ENCODE data around the gene COMT. TPM values are rescaled to one million over a fixed set of nuclear protein-coding genes. Genes with fewer than 3 reads are reported as not detected.

The COMT gene
- total and polyA plus RNA-seq, 9 of the 15 experiments (the other 6 are each of a cell fraction or from before 2014, with no cell fraction given), result 12.5 to 351 (median 155) TPM

DNA sequence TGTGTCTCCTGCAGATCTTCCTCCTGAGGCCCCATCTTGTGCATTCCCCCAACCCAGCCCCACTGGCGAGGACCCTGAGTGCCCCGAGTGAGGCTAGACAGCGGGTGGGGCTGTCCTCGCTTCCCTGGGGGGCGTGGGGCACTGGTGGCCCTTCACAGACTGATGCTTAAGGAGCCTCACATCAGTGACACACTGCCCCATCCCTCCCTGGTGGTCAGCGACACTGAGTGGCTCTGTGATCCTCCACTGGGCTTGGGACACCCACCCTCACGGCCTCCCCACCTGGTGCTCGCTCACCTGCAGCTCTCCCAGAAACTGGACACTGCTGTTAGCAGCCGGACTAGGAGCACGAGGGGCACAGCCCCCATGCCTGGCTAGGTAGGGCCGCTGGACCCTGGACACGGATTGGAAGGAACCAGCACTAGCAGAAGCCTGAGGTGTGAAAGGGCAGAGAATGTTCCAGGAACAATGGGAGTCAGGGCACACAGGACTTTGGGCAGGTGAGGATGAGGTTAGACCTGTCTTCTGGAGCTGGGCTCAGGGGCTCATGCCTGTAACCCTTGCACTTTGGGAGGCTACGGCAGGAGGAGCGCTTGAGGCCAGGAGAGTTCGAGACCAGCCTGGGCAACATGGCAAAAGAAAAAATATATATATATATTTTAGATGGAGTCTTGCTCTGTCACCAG lies 23.3 kb downstream of the COMT start:
- CTCF ChIA-PET (ENCODE audit: low intra/inter-chr PET ratio), result interaction anchor here (0.6 kb wide), 1 partner anchor 315 kb away, joined by 3 read pairs; no protein-coding TSS in a partner anchor
- in situ Hi-C loops (cut with MboI), result no loop called here
- TF ChIP-seq CREM (IDR thresholded peaks at IDR 0.05; ENCODE audit: low read depth), result no peak
- TF ChIP-seq, protein P1, sequence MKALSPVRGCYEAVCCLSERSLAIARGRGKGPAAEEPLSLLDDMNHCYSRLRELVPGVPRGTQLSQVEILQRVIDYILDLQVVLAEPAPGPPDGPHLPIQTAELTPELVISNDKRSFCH (CRISPR knock-in tag; IDR thresholded peaks at IDR 0.05), result no peak
- TF ChIP-seq, protein P1 (tag; IDR thresholded peaks at IDR 0.05), result peak; percentile 29; the same call in 1 of the 2 replicates
- TF ChIP-seq, protein P2, sequence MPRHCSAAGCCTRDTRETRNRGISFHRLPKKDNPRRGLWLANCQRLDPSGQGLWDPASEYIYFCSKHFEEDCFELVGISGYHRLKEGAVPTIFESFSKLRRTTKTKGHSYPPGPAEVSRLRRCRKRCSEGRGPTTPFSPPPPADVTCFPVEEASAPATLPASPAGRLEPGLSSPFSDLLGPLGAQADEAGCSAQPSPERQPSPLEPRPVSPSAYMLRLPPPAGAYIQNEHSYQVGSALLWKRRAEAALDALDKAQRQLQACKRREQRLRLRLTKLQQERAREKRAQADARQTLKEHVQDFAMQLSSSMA (CRISPR knock-in tag; IDR thresholded peaks at IDR 0.05), result 0 out of 2 replicates have a peak, but pooled peaks have one; percentile 49
- peak; percentile 43; the same call in 1 of the 2 replicates for TF ChIP-seq POLR2A (conservative IDR thresholded peaks at IDR 0.05)
- TF ChIP-seq, protein P3, sequence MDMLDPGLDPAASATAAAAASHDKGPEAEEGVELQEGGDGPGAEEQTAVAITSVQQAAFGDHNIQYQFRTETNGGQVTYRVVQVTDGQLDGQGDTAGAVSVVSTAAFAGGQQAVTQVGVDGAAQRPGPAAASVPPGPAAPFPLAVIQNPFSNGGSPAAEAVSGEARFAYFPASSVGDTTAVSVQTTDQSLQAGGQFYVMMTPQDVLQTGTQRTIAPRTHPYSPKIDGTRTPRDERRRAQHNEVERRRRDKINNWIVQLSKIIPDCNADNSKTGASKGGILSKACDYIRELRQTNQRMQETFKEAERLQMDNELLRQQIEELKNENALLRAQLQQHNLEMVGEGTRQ (CRISPR knock-in tag; IDR thresholded peaks at IDR 0.05), result peak; percentile 13; the same call in 1 of the 2 replicates
- peak; percentile 23; the same call in 1 of the 2 replicates for TF ChIP-seq POLR2AphosphoS5 (IDR thresholded peaks at IDR 0.05; ENCODE audit: control insufficient read depth, insufficient read depth, low read depth, low read length)
- TF ChIP-seq, protein P4, sequence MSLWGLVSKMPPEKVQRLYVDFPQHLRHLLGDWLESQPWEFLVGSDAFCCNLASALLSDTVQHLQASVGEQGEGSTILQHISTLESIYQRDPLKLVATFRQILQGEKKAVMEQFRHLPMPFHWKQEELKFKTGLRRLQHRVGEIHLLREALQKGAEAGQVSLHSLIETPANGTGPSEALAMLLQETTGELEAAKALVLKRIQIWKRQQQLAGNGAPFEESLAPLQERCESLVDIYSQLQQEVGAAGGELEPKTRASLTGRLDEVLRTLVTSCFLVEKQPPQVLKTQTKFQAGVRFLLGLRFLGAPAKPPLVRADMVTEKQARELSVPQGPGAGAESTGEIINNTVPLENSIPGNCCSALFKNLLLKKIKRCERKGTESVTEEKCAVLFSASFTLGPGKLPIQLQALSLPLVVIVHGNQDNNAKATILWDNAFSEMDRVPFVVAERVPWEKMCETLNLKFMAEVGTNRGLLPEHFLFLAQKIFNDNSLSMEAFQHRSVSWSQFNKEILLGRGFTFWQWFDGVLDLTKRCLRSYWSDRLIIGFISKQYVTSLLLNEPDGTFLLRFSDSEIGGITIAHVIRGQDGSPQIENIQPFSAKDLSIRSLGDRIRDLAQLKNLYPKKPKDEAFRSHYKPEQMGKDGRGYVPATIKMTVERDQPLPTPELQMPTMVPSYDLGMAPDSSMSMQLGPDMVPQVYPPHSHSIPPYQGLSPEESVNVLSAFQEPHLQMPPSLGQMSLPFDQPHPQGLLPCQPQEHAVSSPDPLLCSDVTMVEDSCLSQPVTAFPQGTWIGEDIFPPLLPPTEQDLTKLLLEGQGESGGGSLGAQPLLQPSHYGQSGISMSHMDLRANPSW (CRISPR knock-in tag; IDR thresholded peaks at IDR 0.05), result peak; percentile 40; the same call in 1 of the 2 replicates
- TF ChIP-seq POLR2AphosphoS2 (IDR thresholded peaks at IDR 0.05; ENCODE audit: low read length), result peak; percentile 70; the same call in 1 of the 2 replicates
- peak; percentile 79 for TF ChIP-seq POLR2G (IDR thresholded peaks at IDR 0.05; ENCODE audit: low read depth, low read length)
- TF ChIP-seq, protein P5, sequence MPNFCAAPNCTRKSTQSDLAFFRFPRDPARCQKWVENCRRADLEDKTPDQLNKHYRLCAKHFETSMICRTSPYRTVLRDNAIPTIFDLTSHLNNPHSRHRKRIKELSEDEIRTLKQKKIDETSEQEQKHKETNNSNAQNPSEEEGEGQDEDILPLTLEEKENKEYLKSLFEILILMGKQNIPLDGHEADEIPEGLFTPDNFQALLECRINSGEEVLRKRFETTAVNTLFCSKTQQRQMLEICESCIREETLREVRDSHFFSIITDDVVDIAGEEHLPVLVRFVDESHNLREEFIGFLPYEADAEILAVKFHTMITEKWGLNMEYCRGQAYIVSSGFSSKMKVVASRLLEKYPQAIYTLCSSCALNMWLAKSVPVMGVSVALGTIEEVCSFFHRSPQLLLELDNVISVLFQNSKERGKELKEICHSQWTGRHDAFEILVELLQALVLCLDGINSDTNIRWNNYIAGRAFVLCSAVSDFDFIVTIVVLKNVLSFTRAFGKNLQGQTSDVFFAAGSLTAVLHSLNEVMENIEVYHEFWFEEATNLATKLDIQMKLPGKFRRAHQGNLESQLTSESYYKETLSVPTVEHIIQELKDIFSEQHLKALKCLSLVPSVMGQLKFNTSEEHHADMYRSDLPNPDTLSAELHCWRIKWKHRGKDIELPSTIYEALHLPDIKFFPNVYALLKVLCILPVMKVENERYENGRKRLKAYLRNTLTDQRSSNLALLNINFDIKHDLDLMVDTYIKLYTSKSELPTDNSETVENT (CRISPR knock-in tag; IDR thresholded peaks at IDR 0.05), result 0 out of 2 replicates have a peak, but pooled peaks have one; percentile 6
- peak; percentile 21 for TF ChIP-seq KDM5B (IDR thresholded peaks at IDR 0.05; ENCODE audit: insufficient replicate concordance, low read depth, low read length)

More for the DNA sequence above, 23.3 kb downstream of the COMT start:
- BruUV-seq (replicated peaks), result no TSS peak
- no peak overlapping the region for H3K4me2 ChIP-seq (ENCODE audit: insufficient read depth, low read length)
- H2AFZ ChIP-seq (ENCODE audit: low read depth, low read length), result no peak overlapping the region
- peaks cover 48% of the 10 kb centered on the region for H4K20me1 ChIP-seq (replicated peaks; ENCODE audit: control insufficient read depth, insufficient read depth, low read length)
- POLR2A ChIA-PET, result interaction anchor here (0.5 to 13.7 kb wide), 13 partner anchors 8 to 173 kb away, joined by 3 to 115 read pairs (median 4); no protein-coding TSS in a partner anchor
- no peak overlapping the region for H3K27ac ChIP-seq (ENCODE audit: extremely low read depth, low read depth, low read length)
- H3K4me3 ChIP-seq, result no peak overlapping the region
- FAIRE-seq (no peak), DNase-seq (ENCODE audit: extremely low read depth in 1 of 4, low spot score in 3 of 4) (no peak), ATAC-seq (no peak)
- H3K9me1 ChIP-seq (ENCODE audit: control insufficient read depth, insufficient read depth, low read length), result peaks cover 4% of the 10 kb centered on the region
- H3K79me2 ChIP-seq (ENCODE audit: control insufficient read depth, insufficient read depth, low read length), result peaks cover 7% of the 10 kb centered on the region; the same call in 1 of the 3 replicates
- peak overlapping the region in 1 of 2 experiments; percentile 80; a peak in 2 of 4 replicates for H3K9ac ChIP-seq (ENCODE audit: insufficient read depth in 1 of 2, low read depth in 2 of 2, low read length in 2 of 2)
- 89% methylated on average over 15 of the region's 15 CpGs for WGBS (ENCODE audit: insufficient coverage, low coverage, missing lambda C conversion rate)
- H3K36me3 ChIP-seq (ENCODE audit: control insufficient read depth, insufficient read depth, low read length), result peaks cover 77% of the 10 kb centered on the region; the same call in 2 of the 3 replicates
- H3K4me1 ChIP-seq (replicated peaks in 1 of 2; ENCODE audit: control insufficient read depth in 2 of 2, insufficient read depth in 2 of 2, low read length in 2 of 2), result peaks cover 15 to 69% of the 10 kb centered on the region in 2 experiments
- no peaks in the 10 kb centered on the region for H3K9me3 ChIP-seq (replicated peaks; ENCODE audit: control insufficient read depth, insufficient read depth, low read depth, low read length)
- no peaks in the 10 kb centered on the region for H3K27me3 ChIP-seq (ENCODE audit: control insufficient read depth in 2 of 2, insufficient read depth in 2 of 2, low read length in 2 of 2)
- intact Hi-C loops (cut with micrococcal nuclease), result no loop called here
